GM18498 (cell line): Measurements from ENCODE around the gene ISG15.
"Not testable (repeated sequence)": the region's sequence is repeated elsewhere in the genome, so short reads cannot be mapped to it uniquely, and the experiment has no call there.

Source experiments
- ATAC-seq: cut with Tn5 transposase; IDR thresholded peaks from one replicate; pipeline ENCODE4 v1.9.1; 2021; ENCODE audit warnings: mild to moderate bottlenecking, moderate library complexity; ENCODE audit not compliant: unreplicated experiment

Gene ISG15

DNA sequence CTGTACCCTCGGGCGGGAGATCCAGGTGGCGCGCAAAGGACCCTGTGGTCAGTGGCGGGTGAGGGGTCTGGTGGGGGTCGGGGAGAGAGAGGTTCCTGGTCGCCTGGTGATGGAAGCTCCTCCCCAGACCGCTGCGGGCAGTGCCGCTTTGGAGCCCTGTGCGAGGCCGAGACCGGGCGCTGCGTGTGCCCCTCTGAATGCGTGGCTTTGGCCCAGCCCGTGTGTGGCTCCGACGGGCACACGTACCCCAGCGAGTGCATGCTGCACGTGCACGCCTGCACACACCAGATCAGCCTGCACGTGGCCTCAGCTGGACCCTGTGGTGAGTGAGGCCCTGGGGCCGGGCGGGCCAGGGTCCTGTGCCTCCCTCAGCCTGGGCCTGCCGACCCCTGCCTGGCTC, 30.1 kb downstream of the ISG15 start:
- no peak for ATAC-seq

DNA sequence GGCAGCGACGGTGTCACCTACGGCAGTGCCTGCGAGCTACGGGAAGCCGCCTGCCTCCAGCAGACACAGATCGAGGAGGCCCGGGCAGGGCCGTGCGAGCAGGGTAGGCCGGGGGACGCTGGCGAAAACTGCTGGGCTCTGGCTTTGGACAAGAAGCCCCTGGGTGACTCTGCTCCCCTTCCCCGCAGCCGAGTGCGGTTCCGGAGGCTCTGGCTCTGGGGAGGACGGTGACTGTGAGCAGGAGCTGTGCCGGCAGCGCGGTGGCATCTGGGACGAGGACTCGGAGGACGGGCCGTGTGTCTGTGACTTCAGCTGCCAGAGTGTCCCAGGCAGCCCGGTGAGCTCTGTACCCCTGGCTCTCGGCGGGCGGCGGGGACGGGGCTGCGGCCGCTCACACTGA, 30.6 kb downstream of the ISG15 start:
- ATAC-seq = no peak

DNA sequence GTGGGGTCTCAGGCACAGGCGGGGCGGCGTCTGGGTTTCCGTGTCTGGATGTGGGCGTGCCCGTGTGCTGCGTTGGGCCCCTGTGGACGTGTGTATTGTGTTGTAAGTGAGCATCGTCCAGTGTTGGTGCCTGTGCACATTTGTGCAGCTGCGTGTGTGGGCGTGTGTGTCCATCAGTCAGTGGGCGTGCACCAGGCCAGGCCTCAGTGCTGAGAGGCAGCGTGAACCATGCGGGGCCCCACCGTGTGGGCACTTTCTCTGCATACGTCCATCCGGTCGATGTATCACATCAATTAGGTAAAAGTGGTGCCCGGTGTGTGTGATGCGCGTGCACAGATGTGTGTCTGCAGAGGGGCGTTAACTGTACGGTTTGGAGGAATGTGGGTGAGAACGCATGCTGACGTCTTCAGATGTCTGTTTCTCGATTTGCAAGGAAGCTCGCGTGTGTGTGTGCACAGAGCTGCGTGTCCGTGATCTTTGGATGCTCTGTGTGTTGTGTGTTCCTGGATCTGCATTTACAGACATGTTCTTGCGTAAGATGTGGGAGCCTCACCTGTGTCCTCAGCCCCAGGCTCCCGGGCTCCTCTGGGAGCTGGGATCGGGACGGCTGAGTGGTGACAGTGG, 31.3 kb downstream of the ISG15 start:
- no peak for ATAC-seq

DNA sequence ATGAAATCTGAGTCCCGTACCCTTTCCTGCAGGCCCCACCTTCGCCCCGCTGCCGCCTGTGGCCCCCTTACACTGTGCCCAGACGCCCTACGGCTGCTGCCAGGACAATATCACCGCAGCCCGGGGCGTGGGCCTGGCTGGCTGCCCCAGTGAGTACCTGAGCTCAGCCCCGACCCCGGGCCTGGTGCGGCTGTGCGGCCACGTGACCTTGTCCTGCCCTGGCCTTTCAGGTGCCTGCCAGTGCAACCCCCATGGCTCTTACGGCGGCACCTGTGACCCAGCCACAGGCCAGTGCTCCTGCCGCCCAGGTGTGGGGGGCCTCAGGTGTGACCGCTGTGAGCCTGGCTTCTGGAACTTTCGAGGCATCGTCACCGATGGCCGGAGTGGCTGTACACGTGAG, 31.8 kb downstream of the ISG15 start:
- ATAC-seq = no peak

DNA sequence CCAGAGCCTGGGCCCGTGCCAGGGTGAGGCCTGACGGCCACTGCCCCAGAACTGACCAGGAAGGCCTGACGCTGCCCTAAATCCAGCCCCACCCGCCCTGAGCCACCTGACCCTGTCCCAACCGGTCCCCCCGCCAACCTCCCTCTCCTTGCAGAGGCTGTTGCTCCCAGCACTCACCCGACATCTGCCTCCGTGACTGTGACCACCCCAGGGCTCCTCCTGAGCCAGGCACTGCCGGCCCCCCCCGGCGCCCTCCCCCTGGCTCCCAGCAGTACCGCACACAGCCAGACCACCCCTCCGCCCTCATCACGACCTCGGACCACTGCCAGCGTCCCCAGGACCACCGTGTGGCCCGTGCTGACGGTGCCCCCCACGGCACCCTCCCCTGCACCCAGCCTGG, 32.9 kb downstream of the ISG15 start:
- ATAC-seq = no peak

DNA sequence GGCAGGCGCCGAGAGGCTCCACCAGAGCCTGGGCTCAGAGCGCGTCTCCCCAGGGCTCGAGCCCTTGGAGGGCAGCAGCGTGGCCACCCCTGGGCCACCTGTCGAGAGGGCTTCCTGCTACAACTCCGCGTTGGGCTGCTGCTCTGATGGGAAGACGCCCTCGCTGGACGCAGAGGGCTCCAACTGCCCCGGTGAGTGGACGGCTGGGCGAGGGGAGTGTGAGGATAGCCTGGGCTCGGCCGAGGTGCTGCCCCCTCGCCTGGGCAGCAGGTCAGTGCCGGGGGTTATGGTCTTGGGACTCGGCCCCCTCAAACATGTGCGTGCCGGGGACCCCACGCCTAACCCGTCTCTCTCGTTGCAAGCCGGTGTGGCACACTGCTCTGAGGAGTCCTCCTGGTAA, 33.5 kb downstream of the ISG15 start:
- no peak for ATAC-seq

DNA sequence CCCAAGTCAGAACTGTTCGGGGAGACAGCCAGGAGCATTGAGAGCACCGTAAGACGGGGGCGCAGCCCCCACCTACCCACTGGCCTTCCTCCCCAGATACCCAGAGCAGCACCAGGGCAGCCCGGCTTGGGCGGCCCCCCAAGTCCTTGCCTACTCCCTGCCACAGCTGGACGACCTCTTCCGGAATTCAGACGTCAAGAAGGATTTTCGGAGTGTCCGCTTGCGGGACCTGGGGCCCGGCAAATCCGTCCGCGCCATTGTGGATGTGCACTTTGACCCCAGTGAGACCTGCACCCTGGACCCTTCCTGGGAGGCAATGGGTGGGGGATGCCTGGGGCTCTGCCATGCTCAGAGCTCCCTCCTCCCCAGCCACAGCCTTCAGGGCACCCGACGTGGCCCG, 34.1 kb downstream of the ISG15 start:
- ATAC-seq = no peak

DNA sequence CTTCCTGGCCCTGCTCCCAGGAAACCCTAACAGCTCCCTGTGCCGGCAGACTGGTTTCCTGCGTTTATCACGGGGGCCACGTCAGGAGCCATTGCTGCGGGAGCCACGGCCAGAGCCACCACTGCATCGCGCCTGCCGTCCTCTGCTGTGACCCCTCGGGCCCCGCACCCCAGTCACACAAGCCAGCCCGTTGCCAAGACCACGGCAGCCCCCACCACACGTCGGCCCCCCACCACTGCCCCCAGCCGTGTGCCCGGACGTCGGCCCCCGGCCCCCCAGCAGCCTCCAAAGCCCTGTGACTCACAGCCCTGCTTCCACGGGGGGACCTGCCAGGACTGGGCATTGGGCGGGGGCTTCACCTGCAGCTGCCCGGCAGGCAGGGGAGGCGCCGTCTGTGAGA, 34.7 kb downstream of the ISG15 start:
- ATAC-seq = no peak

DNA sequence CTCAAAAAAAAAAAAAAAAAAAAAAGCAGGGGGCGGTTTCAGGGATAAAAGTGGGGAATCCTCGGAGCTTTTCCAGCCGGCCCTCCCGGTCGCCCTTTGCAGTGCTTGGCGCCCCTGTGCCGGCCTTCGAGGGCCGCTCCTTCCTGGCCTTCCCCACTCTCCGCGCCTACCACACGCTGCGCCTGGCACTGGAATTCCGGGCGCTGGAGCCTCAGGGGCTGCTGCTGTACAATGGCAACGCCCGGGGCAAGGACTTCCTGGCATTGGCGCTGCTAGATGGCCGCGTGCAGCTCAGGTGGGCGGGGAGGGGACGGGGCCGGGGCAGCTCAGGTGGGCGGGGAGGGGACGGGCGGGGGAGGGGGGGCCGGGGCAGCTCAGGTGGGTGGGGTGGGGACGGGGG, 35.5 kb downstream of the ISG15 start:
- no peak for ATAC-seq

DNA sequence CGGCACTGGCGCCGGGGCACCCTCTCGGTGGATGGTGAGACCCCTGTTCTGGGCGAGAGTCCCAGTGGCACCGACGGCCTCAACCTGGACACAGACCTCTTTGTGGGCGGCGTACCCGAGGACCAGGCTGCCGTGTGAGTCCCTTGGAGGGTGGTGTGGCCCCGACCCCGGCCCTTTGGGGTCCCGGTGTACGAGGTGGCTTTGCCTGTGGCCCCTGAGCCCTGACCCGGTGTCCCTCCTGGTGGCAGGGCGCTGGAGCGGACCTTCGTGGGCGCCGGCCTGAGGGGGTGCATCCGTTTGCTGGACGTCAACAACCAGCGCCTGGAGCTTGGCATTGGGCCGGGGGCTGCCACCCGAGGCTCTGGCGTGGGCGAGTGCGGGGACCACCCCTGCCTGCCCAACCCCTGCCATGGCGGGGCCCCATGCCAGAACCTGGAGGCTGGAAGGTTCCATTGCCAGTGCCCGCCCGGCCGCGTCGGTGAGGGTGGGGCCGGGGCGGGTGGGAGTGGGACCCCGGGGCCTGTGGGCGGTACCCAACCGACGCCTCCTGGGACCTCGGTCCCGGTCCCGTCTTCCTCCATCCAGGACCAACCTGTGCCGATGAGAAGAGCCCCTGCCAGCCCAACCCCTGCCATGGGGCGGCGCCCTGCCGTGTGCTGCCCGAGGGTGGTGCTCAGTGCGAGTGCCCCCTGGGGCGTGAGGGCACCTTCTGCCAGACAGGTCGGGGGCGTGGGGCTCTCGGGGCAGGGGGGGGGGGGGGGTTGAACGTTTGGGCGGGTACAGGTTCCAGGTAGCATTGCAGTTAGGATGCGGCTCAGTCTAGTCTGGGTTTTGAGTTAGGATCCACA, 36.2 kb downstream of the ISG15 start:
- ATAC-seq = no peak

DNA sequence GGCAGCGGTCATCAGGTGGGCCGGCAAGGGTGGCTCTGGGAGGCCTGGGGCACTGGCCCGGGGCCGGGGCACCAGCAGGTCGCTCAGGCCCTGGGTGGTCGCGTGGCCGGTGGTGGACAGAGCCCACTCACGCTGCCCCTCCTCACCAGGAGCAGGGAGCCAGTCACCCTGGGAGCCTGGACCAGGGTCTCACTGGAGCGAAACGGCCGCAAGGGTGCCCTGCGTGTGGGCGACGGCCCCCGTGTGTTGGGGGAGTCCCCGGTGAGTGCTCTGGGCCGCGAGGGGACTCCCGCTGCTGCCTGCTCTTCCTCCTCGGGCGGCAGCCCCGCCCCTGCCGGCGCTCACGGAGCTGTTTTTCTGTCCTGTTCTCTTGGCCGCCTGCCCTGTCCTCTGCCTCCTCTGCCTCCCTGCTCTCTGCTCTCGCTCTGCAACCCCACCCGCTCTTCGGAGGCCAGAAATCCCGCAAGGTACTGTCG, 37.3 kb downstream of the ISG15 start:
- no peak for ATAC-seq

DNA sequence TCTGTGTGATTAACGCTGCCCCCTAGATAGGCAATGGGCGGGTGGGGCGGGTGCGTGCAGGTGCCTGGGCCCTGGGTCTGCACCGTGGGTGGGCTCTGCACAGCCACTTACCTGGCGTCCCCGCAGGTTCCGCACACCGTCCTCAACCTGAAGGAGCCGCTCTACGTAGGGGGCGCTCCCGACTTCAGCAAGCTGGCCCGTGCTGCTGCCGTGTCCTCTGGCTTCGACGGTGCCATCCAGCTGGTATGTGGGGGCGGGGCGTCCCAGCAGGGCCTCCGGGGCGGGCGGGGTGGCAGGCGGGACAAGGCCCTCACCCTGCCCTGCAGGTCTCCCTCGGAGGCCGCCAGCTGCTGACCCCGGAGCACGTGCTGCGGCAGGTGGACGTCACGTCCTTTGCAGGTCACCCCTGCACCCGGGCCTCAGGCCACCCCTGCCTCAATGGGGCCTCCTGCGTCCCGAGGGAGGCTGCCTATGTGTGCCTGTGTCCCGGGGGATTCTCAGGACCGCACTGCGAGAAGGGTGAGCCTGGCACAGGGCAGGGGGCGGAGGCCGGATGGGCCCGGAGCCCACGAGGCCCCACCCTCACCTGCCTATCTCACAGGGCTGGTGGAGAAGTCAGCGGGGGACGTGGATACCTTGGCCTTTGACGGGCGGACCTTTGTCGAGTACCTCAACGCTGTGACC, 38.0 kb downstream of the ISG15 start:
- no peak for ATAC-seq

DNA sequence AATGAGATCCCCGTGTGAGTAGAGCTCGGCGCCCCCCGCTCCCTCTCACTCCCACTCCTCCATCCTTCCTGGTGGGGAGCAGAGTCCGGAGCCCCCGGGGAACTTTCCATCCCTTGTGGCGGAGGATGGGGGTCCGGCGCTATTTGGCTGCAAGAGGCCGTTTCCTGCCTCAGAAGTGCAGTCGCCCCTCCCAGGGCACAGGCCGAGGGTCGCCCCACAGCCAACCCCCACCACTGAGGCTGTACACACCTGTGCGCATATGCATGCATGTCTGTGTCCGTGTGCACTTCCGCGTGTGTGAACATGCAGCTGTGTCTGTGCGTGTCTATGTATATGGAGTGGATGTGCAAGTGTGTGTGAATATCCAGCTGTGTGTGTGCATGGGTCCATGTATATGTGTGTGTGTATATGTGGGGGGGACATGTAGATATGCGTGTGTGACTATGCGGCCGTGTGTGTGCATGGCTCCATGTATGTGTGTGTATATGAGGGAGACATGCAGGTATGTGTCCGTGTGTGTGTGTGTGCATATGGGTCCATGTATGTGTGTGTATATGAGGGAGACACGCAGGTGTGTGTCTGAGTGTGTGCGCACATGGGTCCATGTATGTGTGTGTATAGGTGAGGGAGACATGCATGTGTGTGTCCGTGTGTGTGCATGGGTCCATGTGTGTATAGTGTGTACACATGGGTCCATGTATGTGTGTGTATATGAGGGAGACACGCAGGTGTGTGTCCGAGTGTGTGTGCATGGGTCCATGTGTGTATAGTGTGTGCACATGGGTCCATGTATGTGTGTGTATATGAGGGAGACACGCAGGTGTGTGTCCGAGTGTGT, 38.9 kb downstream of the ISG15 start:
- no peak for ATAC-seq

DNA sequence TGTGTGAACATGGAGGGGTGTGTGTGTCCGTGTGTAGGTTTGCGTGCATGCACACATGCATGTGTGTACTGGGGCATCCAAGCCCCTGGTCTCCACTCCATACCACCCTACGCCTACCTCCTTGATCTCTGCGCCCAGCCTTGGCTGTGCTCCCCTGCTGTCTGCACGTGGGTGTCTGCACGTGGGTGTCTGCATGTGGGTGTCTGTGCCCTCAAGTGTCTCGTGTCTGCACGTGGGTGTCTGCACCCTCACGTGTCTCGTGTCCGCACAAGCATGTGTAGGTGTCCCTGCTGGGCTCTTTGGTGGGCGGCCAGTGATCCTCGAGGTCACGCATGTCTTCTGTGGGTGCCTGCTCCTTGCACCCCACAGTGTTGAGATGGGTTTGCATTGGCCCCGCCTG, 39.7 kb downstream of the ISG15 start:
- ATAC-seq = no peak

DNA sequence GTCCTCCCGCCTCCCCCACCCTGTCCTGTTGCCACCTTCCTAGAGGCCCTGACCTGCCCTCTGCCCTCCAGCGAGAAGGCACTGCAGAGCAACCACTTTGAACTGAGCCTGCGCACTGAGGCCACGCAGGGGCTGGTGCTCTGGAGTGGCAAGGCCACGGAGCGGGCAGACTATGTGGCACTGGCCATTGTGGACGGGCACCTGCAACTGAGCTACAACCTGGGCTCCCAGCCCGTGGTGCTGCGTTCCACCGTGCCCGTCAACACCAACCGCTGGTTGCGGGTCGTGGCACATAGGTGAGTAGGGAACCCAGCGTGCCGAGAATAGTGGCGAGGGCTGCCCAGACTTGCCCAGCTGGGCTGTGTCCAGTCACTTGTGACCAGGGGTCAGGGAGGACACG, 40.4 kb downstream of the ISG15 start:
- no peak for ATAC-seq

DNA sequence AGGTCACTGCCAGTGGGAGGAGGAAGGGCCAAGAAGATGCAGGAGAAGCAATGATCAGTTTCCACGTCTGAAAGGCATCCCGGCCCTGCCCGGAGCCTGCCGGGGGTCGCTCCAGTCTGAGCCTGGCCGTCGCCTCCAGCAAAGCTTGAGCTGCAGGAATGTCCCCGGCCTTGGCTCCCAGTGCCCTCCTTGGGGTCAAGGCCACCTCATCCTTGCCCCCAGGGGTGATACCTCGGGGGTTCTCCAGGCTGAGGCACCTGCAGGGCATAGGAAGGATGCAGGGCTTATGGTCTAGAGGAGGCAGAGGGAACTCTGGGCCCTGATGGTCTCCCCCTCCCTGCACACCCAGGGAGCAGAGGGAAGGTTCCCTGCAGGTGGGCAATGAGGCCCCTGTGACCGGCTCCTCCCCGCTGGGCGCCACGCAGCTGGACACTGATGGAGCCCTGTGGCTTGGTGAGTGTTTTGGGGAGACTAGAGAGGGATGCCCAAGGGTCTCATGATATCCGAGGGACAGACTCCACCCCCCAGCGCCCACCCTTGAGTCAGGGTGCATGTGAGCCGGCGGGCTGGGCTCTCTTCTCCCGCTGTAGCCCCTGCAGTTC, 40.9 kb downstream of the ISG15 start:
- ATAC-seq = no peak

DNA sequence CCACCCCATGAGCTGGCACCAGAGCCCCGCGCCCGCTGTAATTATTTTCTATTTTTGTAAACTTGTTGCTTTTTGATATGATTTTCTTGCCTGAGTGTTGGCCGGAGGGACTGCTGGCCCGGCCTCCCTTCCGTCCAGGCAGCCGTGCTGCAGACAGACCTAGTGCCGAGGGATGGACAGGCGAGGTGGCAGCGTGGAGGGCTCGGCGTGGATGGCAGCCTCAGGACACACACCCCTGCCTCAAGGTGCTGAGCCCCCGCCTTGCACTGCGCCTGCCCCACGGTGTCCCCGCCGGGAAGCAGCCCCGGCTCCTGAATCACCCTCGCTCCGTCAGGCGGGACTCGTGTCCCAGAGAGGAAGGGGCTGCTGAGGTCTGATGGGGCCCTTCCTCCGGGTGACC, 41.7 kb downstream of the ISG15 start:
- ATAC-seq = no peak

DNA sequence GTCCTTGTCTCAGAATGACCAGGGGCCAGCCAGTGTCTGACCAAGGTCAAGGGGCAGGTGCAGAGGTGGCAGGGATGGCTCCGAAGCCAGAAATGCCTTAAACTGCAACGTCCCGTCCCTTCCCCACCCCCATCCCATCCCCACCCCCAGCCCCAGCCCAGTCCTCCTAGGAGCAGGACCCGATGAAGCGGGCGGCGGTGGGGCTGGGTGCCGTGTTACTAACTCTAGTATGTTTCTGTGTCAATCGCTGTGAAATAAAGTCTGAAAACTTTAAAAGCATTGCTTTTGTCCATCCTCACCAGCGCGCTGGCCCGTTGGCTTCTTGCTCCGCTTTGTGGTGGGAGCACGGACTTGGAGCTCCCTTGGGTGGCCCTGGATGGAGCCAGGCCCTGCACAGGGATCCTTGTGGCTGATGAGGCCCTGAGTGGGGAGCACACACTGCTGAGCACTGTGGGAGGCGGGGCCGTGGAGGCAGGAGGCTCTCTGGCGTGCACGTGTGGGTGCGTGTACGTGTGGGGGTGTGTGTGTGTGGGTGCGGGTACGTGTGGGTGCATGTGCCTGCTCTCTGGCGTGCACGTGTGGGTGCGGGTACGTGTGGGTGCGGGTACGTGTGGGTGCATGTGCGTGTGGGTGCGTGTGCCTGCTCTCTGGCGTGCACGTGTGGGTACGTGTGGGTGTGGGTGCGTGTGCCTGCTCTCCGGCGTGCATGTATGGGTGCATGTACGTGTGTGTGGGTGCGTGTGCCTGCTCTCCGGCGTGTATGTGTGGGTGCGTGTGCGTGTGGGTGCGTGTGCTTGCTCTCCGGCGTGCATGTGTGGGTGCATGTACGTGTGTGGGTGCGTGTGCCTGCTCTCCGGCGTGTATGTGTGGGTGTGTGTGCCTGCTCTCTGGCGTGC, 42.8 kb downstream of the ISG15 start:
- ATAC-seq = no peak

DNA sequence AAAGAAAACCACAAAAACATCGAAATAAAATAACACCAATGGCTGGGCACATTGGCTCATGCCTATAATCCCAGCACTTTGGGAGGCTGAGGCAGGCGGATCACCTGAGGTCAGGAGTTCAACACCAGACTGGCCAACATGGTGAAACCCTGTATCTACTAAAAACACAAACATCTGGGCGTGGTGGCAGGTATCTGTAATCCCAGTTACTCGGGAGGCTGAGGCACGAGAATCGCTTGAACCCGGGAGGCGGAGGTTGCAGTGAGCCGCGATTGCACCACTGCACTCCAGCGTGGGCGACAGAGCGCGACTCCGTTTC, 44.4 kb downstream of the ISG15 start:
- ATAC-seq = not testable (repeated sequence)
